ENCODE measurements around the gene RYR3. TPM values are rescaled to one million over a fixed set of nuclear protein-coding genes. Genes with fewer than 3 reads are reported as not detected.

The RYR3 gene
- total RNA-seq, 1 experiment from 2014 or later: not detected

- H4K20me1 ChIP-seq (ENCODE audit: low read length): no peaks in the 10 kb centered on the region
- H3K36me3 ChIP-seq (ENCODE audit: low read depth, low read length): no peaks in the 10 kb centered on the region
- TF ChIP-seq EZH2 (IDR thresholded peaks at IDR 0.05; ENCODE audit: low read length, unreplicated experiment) (no peak), EZH2phosphoT487 (IDR thresholded peaks at IDR 0.05; ENCODE audit: borderline replicate concordance, low read length) (no peak), CTCF (conservative IDR thresholded peaks at IDR 0.05; ENCODE audit: low read depth, low read length) (no peak)
- H3K79me2 ChIP-seq (ENCODE audit: low read length): no peaks in the 10 kb centered on the region
- no peaks in the 10 kb centered on the region for H3K9me3 ChIP-seq (ENCODE audit: low read length)
- CTCF ChIA-PET: no interaction called here
- no peaks in the 10 kb centered on the region for H3K9me2 ChIP-seq (replicated peaks; ENCODE audit: low read length)
- no peak overlapping the region for H3K9ac ChIP-seq (ENCODE audit: low read length)
- peaks cover 42% of the 10 kb centered on the region for H3K27me3 ChIP-seq (ENCODE audit: low read length)
- H3K4me2 ChIP-seq (ENCODE audit: low read length): no peak overlapping the region
- H3F3A ChIP-seq (ENCODE audit: low read length, unreplicated experiment): no peaks in the 10 kb centered on the region
- intact Hi-C loops (cut with micrococcal nuclease): no loop called here
- no peak overlapping the region for H2AFZ ChIP-seq (ENCODE audit: low read length)
- ATAC-seq (no peak), DNase-seq (no peak)
- BruUV-seq (replicated peaks): no TSS peak
- H3K4me1 ChIP-seq (ENCODE audit: insufficient read depth, low read length): no peaks in the 10 kb centered on the region
- H3K27ac ChIP-seq (ENCODE audit: low read length): no peak overlapping the region
- POLR2A ChIA-PET (ENCODE audit: unreplicated experiment): no interaction called here
- H3K4me3 ChIP-seq (ENCODE audit: low read length): no peak overlapping the region
These were observed 388.4 kb downstream of the RYR3 start for GRCh38 chr15:33699145-33699544.

- CTCF ChIA-PET: interaction anchor here (0.6 to 1.7 kb wide), 7 partner anchors 21 to 1040 kb away, joined by 3 to 47 read pairs (median 4); no protein-coding TSS in a partner anchor
- POLR2A ChIA-PET (ENCODE audit: unreplicated experiment): no interaction called here
- Histone ChIP-seq H3K4me3 (ENCODE audit: low read length) (no peak overlapping the region), H3K27me3 (ENCODE audit: low read length) (peaks cover 38% of the 10 kb centered on the region), H3K9ac (ENCODE audit: low read length) (no peak overlapping the region), H3K4me2 (ENCODE audit: low read length) (no peak overlapping the region), H3K27ac (ENCODE audit: low read length) (no peak overlapping the region), H3K36me3 (ENCODE audit: low read depth, low read length) (no peaks in the 10 kb centered on the region), H3K9me2 (replicated peaks; ENCODE audit: low read length) (no peaks in the 10 kb centered on the region), H3F3A (ENCODE audit: low read length, unreplicated experiment) (no peaks in the 10 kb centered on the region), H3K9me3 (ENCODE audit: low read length) (no peaks in the 10 kb centered on the region), H4K20me1 (ENCODE audit: low read length) (no peaks in the 10 kb centered on the region), H3K79me2 (ENCODE audit: low read length) (no peaks in the 10 kb centered on the region), H2AFZ (ENCODE audit: low read length) (no peak overlapping the region), H3K4me1 (ENCODE audit: insufficient read depth, low read length) (no peaks in the 10 kb centered on the region)
- BruUV-seq (replicated peaks): no TSS peak
- intact Hi-C loops (cut with micrococcal nuclease): loop anchor here (1.0 to 5.0 kb wide), 4 partner anchors 29 to 613 kb away; no protein-coding TSS in a partner anchor
- ATAC-seq: no peak
- TF ChIP-seq EZH2 (IDR thresholded peaks at IDR 0.05; ENCODE audit: low read length, unreplicated experiment) (no peak), EZH2phosphoT487 (IDR thresholded peaks at IDR 0.05; ENCODE audit: borderline replicate concordance, low read length) (no peak), CTCF (conservative IDR thresholded peaks at IDR 0.05; ENCODE audit: low read depth, low read length) (peak; percentile 50)
- DNase-seq: peak; percentile 46
These were observed 389.1 kb downstream of the RYR3 start for GRCh38 chr15:33699691-33700447.
